Jurkat, Clone E6-1 (cell line): ENCODE data around the gene SPTLC1.
"Not testable (repeated sequence)": the region's sequence is repeated elsewhere in the genome, so short reads cannot be mapped to it uniquely, and the experiment has no call there.

Source experiments
- DNase-seq: peaks from one replicate; pipeline ENCODE4 v3.0.0-alpha.2; 2011; ENCODE audit warnings: low read depth, low spot score
- H3K4me3 ChIP-seq: 2 replicates; pipeline ENCODE4 v1.5.1; 2011; ENCODE audit warnings: mild to moderate bottlenecking, low read length, control low read depth, moderate library complexity

The SPTLC1 gene

GRCh38 chr9:92141144-92142129 lies 26.2 kb upstream of the SPTLC1 start:
- no peak for DNase-seq
- H3K4me3 ChIP-seq: no peak overlapping the region

GRCh38 chr9:92140754-92141143 lies 25.5 kb upstream of the SPTLC1 start:
- no peak overlapping the region for H3K4me3 ChIP-seq
- no peak for DNase-seq

GRCh38 chr9:92140074-92140753 lies 25.0 kb upstream of the SPTLC1 start:
- DNase-seq: peak; percentile 30
- no peak overlapping the region for H3K4me3 ChIP-seq

GRCh38 chr9:92138960-92139540 lies 23.8 kb upstream of the SPTLC1 start:
- not testable (repeated sequence) for H3K4me3 ChIP-seq, DNase-seq

GRCh38 chr9:92138157-92138959 lies 23.1 kb upstream of the SPTLC1 start:
- H3K4me3 ChIP-seq: no peak overlapping the region
- DNase-seq: no peak

- DNase-seq: no peak
Measured at GRCh38 chr9:92136184-92136858, 21.1 kb upstream of the SPTLC1 start.

GRCh38 chr9:92135576-92135975 lies 20.4 kb upstream of the SPTLC1 start:
- no peak for DNase-seq
- no peak overlapping the region for H3K4me3 ChIP-seq

More at GRCh38 chr9:92136184-92136858, 21.1 kb upstream of the SPTLC1 start:
- no peak overlapping the region for H3K4me3 ChIP-seq

- DNase-seq: peak; percentile 60
- H3K4me3 ChIP-seq: peak overlapping the region; percentile 25
Measured at GRCh38 chr9:92133949-92134604, 18.9 kb upstream of the SPTLC1 start.

- not testable (repeated sequence) for DNase-seq, H3K4me3 ChIP-seq
Measured at GRCh38 chr9:92132913-92133312, 17.7 kb upstream of the SPTLC1 start.

- DNase-seq: no peak
- no peak overlapping the region for H3K4me3 ChIP-seq
Measured at GRCh38 chr9:92132501-92132900, 17.3 kb upstream of the SPTLC1 start.

GRCh38 chr9:92122800-92123199 lies 7.6 kb upstream of the SPTLC1 start:
- DNase-seq: no peak
- no peak overlapping the region for H3K4me3 ChIP-seq

GRCh38 chr9:92122061-92122460 lies 6.8 kb upstream of the SPTLC1 start:
- DNase-seq: no peak
- H3K4me3 ChIP-seq: no peak overlapping the region

GRCh38 chr9:92121265-92121664 lies 6.1 kb upstream of the SPTLC1 start:
- no peak overlapping the region for H3K4me3 ChIP-seq
- DNase-seq: no peak

GRCh38 chr9:92120138-92120537 lies 4.9 kb upstream of the SPTLC1 start:
- no peak for DNase-seq
- H3K4me3 ChIP-seq: no peak overlapping the region

- H3K4me3 ChIP-seq: no peak overlapping the region
- DNase-seq: no peak
Measured at GRCh38 chr9:92119586-92119985, 4.4 kb upstream of the SPTLC1 start.

- no peak for DNase-seq
- H3K4me3 ChIP-seq: no peak overlapping the region
Measured at GRCh38 chr9:92108122-92108521, 7.1 kb downstream of the SPTLC1 start.

- not testable (repeated sequence) for H3K4me3 ChIP-seq, DNase-seq
Measured at GRCh38 chr9:92105446-92106225, 9.6 kb downstream of the SPTLC1 start.
